ENCODE data around the gene EMC9. TPM values are rescaled to one million over a fixed set of nuclear protein-coding genes. Genes with fewer than 3 reads are reported as not detected.

The EMC9 gene
- total RNA-seq, 2 donors from 2014 or later, result 10.9 to 14.2 TPM

DNA sequence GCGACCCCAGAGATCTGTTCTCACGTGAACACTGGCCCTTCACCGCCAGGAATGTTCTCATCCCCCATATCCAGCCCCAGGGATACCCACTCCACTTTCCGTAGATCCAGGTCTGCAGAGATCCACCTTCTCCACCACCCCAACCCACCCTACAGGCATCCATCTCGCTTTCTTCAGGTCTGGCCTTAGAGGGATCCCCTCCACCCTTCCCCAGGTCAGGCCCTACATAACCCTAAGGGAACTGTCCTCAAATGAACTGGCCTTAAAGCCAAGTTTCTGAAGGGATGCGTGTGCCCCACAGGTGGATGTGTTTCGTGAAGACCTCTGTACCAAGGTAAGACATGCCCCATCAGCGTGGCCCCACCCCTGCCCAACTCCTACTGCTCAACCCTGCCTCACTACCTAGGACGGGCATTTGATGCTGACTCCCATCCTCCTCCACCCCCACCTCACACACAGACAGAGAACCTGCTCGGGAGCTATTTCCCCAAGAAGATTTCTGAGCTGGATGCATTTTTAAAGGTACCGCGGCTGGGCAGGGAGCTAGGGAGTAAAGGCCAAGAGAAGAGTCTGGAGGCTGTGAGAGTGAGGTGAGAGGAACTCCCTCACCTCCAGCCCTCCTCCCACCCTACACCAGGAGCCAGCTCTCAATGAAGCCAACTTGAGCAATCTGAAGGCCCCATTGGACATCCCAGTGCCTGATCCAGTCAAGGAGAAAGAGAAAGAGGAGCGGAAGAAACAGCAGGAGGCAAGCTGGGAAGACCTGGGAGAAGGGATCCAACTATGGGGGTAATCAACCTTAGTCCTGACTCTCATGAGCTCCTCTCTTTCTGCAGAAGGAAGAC lies 4.5 kb downstream of the EMC9 start:
- intact Hi-C loops (cut with DNase I), result no loop called here
- no peak for DNase-seq (ENCODE audit: low spot score)

DNA sequence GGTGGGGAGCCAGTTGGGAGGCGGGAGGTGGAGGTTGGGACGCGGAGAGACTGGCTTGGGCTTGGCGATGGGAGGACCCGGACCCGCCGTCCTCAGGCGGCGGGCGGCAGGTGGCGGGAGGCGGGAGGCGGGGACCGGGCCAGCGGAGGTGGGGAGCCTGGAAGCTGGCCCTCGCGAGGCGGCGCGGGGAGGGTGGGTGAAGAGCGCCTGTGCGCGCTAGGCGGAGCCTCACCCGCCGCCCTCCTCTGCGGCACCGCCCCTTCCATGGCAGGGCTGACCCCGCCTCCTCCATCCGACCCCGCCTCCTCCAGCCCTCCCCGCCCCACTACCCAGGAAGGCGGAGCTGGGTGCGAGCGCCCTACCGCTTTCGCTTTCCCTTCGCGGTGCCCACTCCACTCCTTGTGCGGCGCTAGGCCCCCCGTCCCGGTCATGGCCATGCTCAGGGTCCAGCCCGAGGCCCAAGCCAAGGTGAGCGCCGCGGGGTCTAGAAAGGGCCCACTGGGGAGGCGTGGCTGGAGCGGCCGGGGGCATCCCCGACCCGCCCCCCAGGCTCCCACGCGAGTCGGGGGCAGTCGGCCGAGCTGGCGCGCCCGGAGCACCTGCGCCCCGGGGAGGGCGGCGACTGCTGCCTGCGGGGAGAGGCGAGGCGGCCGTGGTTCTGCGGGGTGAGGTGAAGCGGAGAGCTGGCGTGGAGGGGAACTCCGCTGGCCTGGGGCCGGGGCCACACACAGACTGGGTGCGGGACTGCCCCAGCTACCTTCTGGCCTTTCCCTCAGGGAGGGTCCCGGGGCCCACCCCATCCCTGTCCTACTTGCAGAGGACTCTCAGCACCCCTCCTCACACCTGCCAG lies 5.3 kb downstream of the EMC9 start, which contains the start of gene PSME1:
Gene PSME1 (plus strand): TSS at position 361 of the 850 bp plus-strand sequence. CDS start 69 bp downstream, at position 430.
- intact Hi-C loops (cut with DNase I), result no loop called here
- peak; percentile 98 for DNase-seq (ENCODE audit: low spot score)

DNA sequence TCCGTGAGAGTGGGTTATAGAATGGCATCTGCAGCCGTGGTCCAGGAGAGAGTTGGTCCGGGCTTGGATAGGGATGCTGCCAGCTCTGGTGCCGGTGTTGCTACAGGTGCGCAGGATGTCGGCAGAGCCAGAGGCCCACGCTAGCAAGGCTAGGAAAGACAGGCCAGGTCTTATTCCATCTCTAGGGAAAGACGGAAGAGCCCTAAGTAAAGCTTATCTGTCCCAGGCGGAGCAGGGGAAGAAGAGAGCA lies 5.9 kb downstream of the EMC9 start:
- intact Hi-C loops (cut with DNase I), result no loop called here

DNA sequence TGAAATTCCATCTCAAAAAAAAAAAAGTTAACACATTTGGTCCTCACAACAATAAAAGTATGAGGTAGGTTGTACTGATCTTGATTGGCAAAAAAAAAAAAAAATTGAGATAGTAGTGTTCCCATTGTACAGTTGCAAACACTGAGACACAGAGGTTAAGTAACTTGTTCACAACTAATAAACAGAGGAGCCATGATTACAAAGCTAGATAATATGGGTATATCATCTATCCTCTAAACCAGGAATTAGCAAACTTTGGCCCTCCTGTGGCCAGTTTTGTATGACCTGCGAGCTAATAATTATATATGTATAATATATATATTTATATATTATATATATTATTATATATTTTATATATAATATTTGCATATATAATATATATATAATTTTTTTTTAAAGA lies 7.7 kb downstream of the EMC9 start:
- DNase-seq (ENCODE audit: low spot score), result no peak
- intact Hi-C loops (cut with DNase I), result no loop called here

More for the DNA sequence above, 5.9 kb downstream of the EMC9 start:
- peak; percentile 80 for DNase-seq (ENCODE audit: low spot score)

DNA sequence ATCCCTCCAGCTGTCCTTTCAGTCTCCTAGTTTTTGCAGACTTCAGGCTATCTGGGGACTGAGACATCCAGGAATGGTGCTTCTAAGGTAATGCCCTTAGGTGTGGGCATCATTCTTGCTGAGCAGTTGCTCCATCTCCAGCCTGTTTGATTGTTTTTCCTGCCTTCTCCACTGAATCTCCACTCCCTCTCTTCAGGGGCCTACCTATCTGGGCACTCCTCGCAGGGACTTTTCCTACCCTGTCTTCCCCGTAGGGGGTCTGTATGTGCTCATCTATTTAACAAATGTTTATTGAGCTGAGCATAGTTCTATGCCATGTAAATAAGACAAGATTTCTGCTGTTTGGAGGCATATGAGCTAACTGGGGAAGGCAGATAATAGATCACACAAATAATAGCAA lies 8.4 kb downstream of the EMC9 start:
- no peak for DNase-seq (ENCODE audit: low spot score)
- intact Hi-C loops (cut with DNase I), result no loop called here

DNA sequence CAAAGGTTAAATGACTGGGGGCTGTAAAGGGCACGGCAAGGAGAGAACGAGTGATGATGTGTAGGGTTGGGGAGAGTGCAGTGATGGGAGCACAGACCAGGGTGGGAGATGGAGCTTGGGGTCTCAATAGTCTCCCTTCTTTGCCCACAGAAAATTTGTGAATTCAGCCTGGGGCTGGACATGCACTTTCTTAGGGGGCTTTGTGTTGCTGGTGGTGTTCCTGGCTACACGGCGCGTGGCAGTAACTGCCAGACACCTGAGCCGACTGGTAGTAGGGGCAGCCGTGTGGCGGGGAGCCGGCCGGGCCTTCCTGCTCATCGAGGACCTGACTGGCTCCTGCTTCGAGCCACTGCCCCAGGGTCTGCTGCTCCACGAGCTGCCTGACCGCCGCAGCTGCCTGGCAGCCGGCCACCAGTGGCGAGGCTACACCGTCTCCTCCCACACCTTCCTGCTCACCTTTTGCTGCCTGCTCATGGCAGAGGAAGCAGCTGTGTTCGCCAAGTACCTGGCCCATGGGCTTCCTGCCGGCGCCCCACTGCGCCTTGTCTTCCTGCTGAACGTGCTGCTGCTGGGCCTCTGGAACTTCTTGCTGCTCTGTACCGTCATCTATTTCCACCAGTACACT lies 9.2 kb downstream of the EMC9 start:
- DNase-seq (ENCODE audit: low spot score), result no peak
- intact Hi-C loops (cut with DNase I), result no loop called here

DNA sequence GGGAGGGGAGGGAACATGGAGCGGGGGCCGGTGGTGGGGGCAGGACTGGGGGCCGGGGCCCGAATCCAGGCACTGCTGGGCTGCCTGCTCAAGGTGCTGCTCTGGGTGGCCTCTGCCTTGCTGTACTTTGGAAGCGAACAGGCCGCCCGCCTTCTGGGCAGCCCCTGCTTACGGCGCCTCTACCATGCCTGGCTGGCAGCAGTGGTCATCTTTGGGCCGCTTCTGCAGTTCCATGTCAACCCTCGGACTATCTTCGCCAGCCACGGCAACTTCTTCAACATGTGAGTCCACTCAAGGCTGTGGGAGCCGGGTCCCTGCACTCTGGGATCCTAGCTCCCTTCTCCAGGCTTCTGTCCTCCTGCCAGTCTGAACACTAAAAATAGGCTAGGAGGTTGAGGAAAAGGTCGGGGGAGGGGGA lies 9.8 kb downstream of the EMC9 start:
- no peak for DNase-seq (ENCODE audit: low spot score)

DNA sequence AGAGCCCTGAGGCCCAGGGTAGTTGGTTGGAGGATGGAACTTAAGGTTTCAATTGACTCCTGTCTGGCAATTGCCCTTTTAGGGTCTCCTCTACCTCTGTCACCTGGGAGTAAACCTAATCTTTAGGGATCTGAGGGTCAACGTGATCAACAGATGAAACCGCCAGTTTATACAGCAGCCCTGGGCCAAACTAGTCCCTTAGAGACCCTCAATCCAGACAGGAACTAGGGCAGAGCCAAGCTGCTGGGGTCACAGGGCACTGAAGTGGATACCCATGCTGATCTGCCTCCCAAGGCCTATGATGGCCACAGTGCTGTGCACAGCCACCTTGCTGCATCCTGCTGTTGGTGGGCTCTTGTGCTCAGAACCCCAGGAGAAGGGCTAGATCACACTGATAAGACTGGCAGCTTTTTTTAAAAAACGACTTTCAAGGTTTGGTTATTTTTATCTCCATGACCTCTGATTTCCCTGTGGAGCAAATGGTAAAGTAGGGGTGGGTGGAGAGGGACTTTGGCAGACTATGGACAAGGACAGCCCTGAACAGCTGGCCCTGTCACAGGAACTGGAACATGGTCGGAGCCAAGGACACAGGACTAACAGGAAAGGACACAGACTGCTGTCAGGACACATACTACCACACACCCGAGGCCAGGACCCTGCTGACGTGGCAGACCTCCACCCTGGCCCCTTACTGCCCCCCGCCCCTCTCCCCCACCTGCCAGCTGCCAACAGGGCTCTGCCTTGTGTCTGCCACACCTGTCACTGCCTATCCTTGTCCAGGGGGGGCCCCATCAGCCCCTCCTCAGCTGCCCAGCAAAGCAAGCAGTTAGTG lies 10.5 kb downstream of the EMC9 start:
- intact Hi-C loops (cut with DNase I), result no loop called here

More for the DNA sequence above, 9.8 kb downstream of the EMC9 start:
- intact Hi-C loops (cut with DNase I), result no loop called here

DNA sequence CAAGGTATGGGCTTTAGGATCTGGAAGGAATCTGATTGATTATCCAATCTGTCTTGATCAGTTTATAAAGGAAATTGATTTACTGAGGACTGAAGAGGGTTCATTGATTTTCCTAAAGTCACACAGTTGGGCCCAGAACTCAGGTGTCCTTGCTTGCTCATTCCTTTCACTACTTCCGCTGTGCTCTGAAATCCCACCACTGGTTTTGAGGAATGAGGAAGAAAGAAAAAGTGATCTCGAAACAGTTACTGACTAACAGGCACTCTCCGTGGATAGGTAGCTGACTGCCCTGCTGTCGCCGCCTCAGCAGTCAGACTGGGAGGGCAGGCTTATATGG lies 11.0 kb downstream of the EMC9 start, which contains the start of gene FITM1:
Gene FITM1 (plus strand): TSS at position 280 of the 337 bp plus-strand sequence. CDS start 905 bp downstream, outside the sequence.
- DNase-seq (ENCODE audit: low spot score), result no peak
- intact Hi-C loops (cut with DNase I), result no loop called here

More for the DNA sequence above, 10.5 kb downstream of the EMC9 start:
- DNase-seq (ENCODE audit: low spot score), result no peak

DNA sequence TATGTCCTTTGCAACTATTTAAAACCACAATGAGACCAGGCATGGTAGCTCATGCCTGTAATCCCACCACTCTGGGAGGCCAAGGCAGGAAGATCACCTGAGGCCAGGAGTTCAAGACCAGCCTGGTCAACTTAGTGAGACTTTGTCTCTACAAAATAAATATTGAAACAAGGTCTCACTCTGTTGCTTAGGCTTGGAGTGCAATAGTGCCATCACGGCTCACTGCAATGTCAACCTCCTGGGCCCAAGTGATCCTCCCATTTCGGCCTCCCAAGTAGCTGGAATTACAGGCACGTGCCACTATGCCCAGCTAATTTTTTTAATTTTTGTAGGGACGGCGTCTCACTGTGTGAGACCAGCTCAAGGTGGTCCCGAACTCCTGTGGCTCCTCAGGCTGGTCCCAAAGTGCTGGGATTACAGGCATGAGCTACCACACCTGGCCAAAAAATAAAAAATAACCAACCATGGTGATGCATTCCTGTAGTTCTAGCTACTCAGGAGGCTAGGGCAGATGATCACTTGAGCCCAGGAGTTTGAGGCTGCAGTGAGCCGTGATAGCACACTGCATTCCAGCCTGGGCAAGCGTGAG lies 11.9 kb downstream of the EMC9 start:
- intact Hi-C loops (cut with DNase I), result no loop called here
- no peak for DNase-seq (ENCODE audit: low spot score)

DNA sequence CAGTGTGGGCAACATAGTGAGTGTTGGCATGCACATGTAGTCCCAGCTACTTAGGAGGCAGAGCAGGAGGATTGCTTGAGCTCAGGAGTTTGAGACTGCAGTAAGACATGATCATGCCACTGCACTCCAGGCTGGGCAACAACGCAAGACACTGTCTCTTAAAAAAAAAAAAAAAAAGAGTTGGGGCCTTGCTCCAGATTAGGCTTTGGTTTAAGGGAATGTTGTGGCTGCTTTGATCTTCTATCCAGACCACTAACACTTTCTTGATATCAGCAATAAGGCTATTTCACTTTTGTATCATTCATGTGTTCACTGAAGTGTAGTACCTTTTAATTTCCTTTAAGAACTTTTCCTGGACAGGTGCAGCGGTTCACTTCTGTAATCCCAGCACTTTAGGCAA lies 13.7 kb downstream of the EMC9 start:
- intact Hi-C loops (cut with DNase I), result no loop called here
- no peak for DNase-seq (ENCODE audit: low spot score)

DNA sequence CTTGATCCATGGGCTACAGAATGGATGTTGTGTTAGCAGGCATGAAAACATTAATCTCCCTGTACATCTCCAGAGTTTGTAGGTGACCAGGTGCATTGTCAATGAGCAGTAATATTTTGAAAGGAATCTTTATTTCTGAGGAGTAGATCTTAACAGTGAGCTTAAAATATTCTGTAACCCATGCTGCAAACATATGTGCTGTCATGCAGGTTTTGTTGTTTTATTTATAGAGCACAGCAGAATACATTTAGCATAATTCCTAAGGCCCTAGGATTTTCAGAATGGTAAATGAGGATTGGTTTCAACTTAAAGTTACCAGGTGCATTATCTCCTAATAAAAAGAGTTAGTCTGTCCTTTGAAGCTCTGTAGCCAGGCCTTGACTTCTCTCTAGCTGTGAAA lies 14.5 kb downstream of the EMC9 start:
- no peak for DNase-seq (ENCODE audit: low spot score)
- intact Hi-C loops (cut with DNase I), result no loop called here

DNA sequence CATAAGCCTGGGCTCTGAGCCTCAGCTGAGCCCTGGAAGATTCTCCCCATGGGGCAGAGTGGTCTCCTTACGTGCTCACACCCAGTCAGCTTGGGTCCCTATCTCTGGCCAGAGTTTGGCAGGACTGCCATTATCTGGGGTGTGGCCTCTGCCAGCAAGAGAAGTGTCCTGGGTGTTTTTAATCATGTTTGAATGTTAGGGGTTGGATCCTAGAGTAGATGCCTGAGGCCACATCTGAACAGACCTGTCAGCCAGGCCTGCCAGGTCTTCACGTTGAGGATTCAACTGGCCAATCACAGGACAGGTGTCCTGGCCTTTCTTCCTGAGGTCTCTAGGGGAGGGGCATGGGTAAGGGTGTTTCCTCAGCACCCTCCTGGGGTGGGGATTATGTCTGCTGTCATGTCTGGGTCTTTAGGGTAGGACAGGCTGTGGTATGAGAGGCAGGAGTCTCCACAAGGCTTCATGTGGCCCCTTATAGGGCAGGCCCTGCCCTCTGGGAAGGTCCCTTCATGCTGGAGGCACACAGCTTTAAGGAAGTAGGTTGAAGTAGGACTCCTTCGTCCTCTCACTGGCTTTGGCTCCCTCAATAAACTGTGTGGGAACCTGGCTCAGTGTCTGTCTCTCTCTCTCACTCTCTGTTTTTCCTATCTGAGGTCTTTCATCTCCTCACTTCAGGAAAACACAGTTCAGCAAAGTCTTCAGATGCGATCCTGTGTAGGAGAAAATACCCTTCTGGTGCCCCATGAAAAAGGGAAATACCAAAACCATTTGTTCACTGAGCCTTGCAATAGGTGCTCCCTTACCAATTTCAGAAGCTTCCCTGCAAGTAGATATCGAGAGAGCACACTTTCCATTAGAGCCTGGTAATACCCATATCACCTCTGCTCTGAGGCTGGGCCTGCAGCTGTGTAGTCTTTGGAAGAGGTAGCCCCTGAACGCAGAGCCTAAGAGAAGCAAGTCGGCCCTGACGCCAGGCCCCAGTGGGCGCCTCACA lies 17.7 kb downstream of the EMC9 start:
- intact Hi-C loops (cut with DNase I), result no loop called here
- no peak for DNase-seq (ENCODE audit: low spot score)

DNA sequence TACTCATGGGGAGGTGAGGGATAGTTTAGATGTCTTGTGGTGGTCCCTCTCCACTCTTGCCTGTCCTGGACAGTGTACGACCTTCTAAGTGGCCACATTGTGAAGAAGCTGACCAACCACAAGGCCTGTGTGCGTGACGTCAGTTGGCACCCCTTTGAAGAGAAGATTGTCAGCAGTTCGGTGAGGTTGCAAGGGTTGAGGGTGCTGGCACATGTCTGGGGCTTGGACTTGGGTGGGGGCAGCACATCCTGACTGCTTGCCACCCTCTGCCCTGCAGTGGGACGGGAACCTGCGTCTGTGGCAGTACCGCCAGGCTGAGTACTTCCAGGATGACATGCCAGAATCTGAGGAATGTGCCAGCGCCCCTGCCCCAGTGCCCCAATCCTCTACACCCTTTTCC lies 18.5 kb downstream of the EMC9 start:
- no peak for DNase-seq (ENCODE audit: low spot score)
- intact Hi-C loops (cut with DNase I), result no loop called here

DNA sequence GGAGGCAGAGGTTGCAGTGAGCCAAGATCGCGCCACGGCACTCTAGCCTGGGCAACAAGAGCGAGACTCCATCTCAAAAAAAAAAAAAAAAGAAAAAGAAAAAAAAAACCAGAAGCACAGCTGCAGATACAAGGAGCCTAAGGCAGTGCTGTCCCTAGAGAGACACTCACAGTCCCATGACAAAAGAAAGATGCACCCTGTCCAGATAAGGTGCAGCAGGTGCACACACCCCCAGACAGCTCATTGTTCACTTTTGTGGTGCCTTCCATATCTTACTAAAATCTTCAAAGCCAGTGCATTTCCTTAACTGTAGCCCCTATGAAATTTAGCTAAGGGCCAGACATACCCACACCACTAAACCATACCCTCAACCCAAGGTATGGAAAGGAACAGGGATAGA lies 19.0 kb downstream of the EMC9 start:
- DNase-seq (ENCODE audit: low spot score), result no peak
- intact Hi-C loops (cut with DNase I), result no loop called here

DNA sequence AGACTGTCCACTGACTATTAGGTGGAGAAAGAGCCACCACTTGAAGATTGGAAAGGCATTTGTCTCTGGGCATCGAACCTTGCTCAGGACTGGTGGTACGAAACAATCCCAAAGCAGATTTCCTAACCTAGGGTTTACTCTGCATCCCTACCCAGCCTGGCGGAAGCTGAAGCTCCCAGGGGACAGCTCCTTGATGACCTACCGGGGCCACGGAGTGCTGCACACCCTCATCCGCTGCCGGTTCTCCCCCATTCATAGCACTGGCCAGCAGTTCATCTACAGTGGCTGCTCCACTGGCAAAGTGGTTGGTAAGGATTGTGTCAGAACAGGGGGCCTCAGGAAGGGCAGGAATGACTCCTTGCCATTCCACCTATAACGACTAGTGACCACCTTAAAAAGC lies 20.2 kb downstream of the EMC9 start:
- intact Hi-C loops (cut with DNase I), result no loop called here
- no peak for DNase-seq (ENCODE audit: low spot score)

DNA sequence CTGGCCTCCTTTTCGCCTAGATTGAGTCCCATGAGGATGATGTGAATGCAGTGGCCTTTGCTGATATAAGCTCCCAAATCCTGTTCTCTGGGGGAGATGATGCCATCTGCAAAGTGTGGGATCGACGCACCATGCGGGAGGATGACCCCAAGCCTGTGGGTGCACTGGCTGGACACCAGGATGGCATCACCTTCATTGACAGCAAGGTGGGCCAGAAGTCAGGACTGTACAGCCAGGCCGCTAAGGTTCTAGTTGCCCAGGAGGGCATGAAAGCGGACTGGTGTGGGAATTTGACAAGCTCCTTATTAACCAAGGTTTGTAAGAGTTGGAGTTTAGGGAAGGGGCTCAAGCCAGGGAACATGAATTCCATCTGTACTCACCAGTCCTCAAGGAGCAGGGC lies 21.7 kb downstream of the EMC9 start:
- intact Hi-C loops (cut with DNase I), result no loop called here
- DNase-seq (ENCODE audit: low spot score), result no peak

DNA sequence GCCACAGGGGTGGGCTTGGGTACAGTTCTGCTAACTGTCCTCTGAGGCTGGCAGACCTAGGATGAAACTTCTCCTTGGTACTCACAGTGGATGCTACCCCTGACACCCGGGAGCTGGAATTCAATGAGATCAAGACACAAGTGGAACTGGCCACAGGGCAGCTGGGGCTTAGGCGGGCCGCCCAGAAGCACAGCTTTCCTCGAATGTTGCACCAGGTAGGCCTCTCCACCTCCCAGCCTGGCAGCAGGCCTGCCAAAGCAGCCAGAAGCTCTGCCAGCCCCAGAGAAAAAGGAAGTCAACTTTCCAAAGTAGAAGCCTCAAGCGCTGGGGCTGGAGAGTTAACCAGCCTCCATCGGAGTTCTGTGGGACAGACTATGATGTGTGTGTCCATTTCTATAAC lies 24.2 kb downstream of the EMC9 start:
- intact Hi-C loops (cut with DNase I), result no loop called here
- no peak for DNase-seq (ENCODE audit: low spot score)
